ENCODE data around the gene SCN1A. TPM values are rescaled to one million over a fixed set of nuclear protein-coding genes. Genes with fewer than 3 reads are reported as not detected.

The SCN1A gene
- polyA plus RNA-seq (2012; ENCODE audit: low read depth, missing spikeins), result 0.09 TPM

DNA sequence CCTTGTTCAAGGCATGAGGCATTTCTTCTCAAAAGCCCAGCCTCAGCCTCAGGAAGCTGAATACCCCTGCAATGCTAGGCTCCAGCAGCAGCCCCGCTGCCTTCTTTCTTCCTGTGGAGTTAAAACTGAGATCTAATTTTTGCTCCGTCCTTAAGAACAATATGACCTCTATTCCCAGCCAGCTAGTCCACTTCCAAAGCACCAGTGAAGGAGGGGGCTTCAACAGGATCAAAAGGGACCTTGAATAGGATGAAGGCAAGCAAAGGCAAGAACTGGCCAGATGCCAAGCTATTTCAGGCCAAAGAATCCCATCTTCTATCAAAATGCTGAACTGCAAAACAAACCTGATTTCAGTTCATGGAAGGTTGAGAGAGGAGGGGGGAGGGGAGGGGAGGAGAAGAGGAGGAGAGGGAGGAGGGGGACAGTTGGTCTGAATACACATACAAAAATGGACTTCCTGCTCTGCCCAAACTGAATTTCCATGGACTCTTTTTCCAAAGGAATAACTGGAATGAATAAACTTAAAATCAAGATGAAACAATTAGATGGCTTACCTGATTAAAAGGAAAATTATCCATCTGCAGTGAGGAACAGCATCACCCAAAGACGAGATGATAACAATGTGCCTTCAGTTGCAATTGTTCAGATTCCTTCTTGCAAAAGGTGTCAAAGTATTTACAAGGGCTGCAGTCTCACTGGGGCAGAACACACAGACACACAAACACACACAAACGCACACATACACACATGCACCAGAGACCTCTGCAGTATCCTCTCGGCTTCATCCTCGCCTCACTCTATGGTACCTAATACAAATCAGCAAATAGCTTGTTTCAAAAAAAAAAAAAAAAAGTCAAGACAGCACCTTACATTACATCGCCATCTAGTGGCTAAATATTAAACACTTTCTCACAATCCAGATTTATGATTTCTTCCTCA is at the start of gene SCN1A:
TSS of gene SCN1A (minus strand) at position 804 of the 939 bp plus-strand sequence. CDS start 54,399 bp downstream, outside the sequence.
- TF ChIP-seq TAF1 (IDR thresholded peaks at IDR 0.05; ENCODE audit: low read depth, low read length) (no peak), POU2F2 (IDR thresholded peaks at IDR 0.05; ENCODE audit: low read depth, low read length) (no peak), SPI1 (IDR thresholded peaks at IDR 0.05; ENCODE audit: low read depth, low read length) (no peak), POLR2AphosphoS5 (IDR thresholded peaks at IDR 0.05; ENCODE audit: low read depth, low read length) (no peak), POLR2A (IDR thresholded peaks at IDR 0.05; ENCODE audit: low read depth, low read length) (no peak), PAX5 (IDR thresholded peaks at IDR 0.05; ENCODE audit: insufficient read depth, low read length, severe bottlenecking) (no peak)
- FAIRE-seq (no peak), DNase-seq (ENCODE audit: insufficient read length, low spot score) (no peak)

DNA sequence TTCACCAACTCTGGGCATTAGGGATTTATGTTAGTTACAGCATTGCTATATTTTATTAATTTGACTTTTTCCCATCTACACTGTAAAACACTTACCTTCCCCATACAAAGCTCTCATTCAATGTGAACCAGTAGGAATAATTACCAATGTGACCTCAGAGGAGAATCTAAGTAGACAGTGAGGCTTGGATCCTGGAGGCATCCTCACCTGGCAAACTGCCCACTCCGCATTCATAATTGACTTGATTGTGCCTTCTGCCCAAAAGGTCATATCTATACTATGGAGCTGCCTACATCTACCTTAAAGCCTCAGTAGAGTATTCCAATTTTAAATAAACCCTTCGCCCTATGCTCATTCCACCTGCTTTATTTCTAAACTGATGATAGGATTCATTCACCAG is 45.4 kb upstream of the SCN1A start:
- TF ChIP-seq POU2F2 (IDR thresholded peaks at IDR 0.05; ENCODE audit: low read depth, low read length) (no peak), SPI1 (IDR thresholded peaks at IDR 0.05; ENCODE audit: low read depth, low read length) (no peak), POLR2AphosphoS5 (IDR thresholded peaks at IDR 0.05; ENCODE audit: low read depth, low read length) (no peak), POLR2A (IDR thresholded peaks at IDR 0.05; ENCODE audit: low read depth, low read length) (no peak), PAX5 (IDR thresholded peaks at IDR 0.05; ENCODE audit: insufficient read depth, low read length, severe bottlenecking) (no peak), TAF1 (IDR thresholded peaks at IDR 0.05; ENCODE audit: low read depth, low read length) (no peak)
- DNase-seq (ENCODE audit: insufficient read length, low spot score), result no peak
- FAIRE-seq, result no peak

DNA sequence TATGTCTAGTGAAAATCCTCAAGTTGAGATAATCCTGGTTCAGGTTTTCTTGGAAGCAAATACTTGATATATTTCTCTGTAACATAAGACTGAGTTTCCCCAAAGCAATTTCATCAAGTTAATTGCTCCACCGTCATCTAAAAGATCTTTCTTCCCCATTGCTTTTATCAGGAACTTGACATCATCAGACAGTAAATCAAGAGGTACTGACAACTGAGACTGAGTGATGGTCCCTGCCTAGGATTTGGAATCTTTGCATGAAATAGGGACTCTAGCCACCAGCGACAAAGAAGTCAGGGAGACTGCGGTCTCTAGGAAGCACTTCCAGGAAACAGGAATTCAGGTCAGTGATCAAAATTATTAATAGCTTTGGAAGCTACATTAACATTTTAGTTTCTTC is 43.4 kb upstream of the SCN1A start:
- TF ChIP-seq PAX5 (IDR thresholded peaks at IDR 0.05; ENCODE audit: insufficient read depth, low read length, severe bottlenecking), result no peak
- TF ChIP-seq POLR2AphosphoS5 (IDR thresholded peaks at IDR 0.05; ENCODE audit: low read depth, low read length), result no peak
- no peak for TF ChIP-seq POU2F2 (IDR thresholded peaks at IDR 0.05; ENCODE audit: low read depth, low read length)
- TF ChIP-seq TAF1 (IDR thresholded peaks at IDR 0.05; ENCODE audit: low read depth, low read length), result no peak
- TF ChIP-seq POLR2A (IDR thresholded peaks at IDR 0.05; ENCODE audit: low read depth, low read length), result no peak
- no peak for TF ChIP-seq SPI1 (IDR thresholded peaks at IDR 0.05; ENCODE audit: low read depth, low read length)
- FAIRE-seq, result no peak
- no peak for DNase-seq (ENCODE audit: insufficient read length, low spot score)

DNA sequence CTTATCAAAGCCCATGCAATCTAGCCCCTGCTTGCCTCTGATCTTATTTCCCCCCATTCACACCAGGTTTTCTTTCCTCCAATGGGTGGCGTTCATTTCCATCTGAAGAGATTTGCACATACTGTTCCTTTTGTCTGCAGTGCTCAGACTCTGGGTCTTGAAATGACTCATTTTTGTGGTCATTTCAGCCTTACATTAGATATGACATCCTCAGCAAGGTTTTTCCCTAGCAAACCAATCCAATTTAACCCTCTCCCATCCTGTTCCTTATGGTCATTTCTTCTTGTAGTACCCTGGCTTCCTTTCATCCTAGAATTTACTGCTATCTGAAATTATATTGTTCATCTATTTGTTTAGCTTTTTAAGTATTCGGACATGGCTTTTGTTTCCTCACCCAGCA is 42.5 kb upstream of the SCN1A start:
- FAIRE-seq (no peak), DNase-seq (ENCODE audit: insufficient read length, low spot score) (no peak)
- TF ChIP-seq POLR2A (IDR thresholded peaks at IDR 0.05; ENCODE audit: low read depth, low read length) (no peak), TAF1 (IDR thresholded peaks at IDR 0.05; ENCODE audit: low read depth, low read length) (no peak), SPI1 (IDR thresholded peaks at IDR 0.05; ENCODE audit: low read depth, low read length) (no peak), POLR2AphosphoS5 (IDR thresholded peaks at IDR 0.05; ENCODE audit: low read depth, low read length) (no peak), POU2F2 (IDR thresholded peaks at IDR 0.05; ENCODE audit: low read depth, low read length) (no peak), PAX5 (IDR thresholded peaks at IDR 0.05; ENCODE audit: insufficient read depth, low read length, severe bottlenecking) (no peak)

DNA sequence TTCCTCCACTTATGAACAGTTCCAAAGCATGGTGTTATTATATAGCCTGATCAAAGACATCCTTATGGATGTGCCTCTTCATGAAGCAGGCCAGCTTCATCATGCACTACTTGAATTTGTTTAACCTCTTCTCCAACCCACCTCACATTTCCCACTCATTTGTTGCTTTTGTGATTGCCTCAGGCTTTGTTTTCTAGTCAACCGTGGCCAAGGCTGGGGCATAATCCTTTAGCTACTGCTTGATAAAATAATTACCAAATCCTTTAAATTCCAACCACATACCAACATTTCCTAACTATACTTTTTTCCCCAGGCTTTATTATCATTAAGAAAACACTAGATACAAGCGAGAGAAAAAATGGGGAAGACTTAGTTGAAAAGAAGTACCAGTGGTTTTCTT is 39.6 kb upstream of the SCN1A start:
- no peak for FAIRE-seq
- TF ChIP-seq PAX5 (IDR thresholded peaks at IDR 0.05; ENCODE audit: insufficient read depth, low read length, severe bottlenecking) (no peak), TAF1 (IDR thresholded peaks at IDR 0.05; ENCODE audit: low read depth, low read length) (no peak), POU2F2 (IDR thresholded peaks at IDR 0.05; ENCODE audit: low read depth, low read length) (no peak), POLR2AphosphoS5 (IDR thresholded peaks at IDR 0.05; ENCODE audit: low read depth, low read length) (no peak), SPI1 (IDR thresholded peaks at IDR 0.05; ENCODE audit: low read depth, low read length) (no peak), POLR2A (IDR thresholded peaks at IDR 0.05; ENCODE audit: low read depth, low read length) (no peak)
- DNase-seq (ENCODE audit: insufficient read length, low spot score), result no peak

DNA sequence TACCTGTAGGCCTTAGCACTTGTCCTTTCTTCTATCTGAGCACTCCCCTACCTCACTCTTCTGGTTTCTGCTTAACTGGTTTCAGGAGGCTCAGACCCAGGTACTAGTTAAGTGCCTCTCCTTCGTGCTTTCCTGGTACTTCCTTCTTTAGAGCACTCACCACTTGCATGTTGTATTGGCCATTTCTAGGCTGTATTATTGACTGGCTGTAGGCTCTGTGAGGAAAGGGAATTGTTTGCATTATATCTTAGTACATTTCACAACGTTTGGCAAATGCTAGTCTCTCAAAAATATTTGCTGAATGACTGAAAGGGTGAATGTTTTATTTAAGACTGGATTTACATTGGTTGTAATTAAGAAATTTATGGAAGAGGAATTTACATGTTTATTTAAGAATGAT is 36.0 kb upstream of the SCN1A start:
- FAIRE-seq, result no peak
- TF ChIP-seq POU2F2 (IDR thresholded peaks at IDR 0.05; ENCODE audit: low read depth, low read length) (no peak), POLR2AphosphoS5 (IDR thresholded peaks at IDR 0.05; ENCODE audit: low read depth, low read length) (no peak), TAF1 (IDR thresholded peaks at IDR 0.05; ENCODE audit: low read depth, low read length) (no peak), PAX5 (IDR thresholded peaks at IDR 0.05; ENCODE audit: insufficient read depth, low read length, severe bottlenecking) (no peak), POLR2A (IDR thresholded peaks at IDR 0.05; ENCODE audit: low read depth, low read length) (no peak), SPI1 (IDR thresholded peaks at IDR 0.05; ENCODE audit: low read depth, low read length) (no peak)
- DNase-seq (ENCODE audit: insufficient read length, low spot score), result no peak

DNA sequence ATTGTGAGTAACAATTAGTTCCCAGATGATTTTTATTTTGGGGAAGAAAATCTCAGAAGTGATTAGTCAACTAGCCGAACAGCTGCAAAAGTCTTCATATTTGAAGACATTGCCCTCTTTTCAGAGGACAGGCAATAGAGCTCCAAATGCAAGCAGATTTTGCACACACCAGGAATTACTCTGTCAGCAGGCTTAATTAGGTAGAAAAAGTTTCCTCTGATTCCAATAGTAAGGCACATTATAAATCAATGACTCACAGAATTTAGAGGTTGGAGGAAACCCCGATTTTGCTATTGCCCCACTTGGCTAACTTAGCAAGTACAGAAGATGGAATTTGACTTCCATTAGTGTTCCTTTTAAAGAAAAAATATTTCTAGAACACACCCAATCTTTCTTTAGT is 30.7 kb upstream of the SCN1A start:
- FAIRE-seq (no peak), DNase-seq (ENCODE audit: insufficient read length, low spot score) (no peak)
- TF ChIP-seq POLR2A (IDR thresholded peaks at IDR 0.05; ENCODE audit: low read depth, low read length), result no peak
- no peak for TF ChIP-seq POU2F2 (IDR thresholded peaks at IDR 0.05; ENCODE audit: low read depth, low read length)
- no peak for TF ChIP-seq SPI1 (IDR thresholded peaks at IDR 0.05; ENCODE audit: low read depth, low read length)
- no peak for TF ChIP-seq PAX5 (IDR thresholded peaks at IDR 0.05; ENCODE audit: insufficient read depth, low read length, severe bottlenecking)
- TF ChIP-seq POLR2AphosphoS5 (IDR thresholded peaks at IDR 0.05; ENCODE audit: low read depth, low read length), result no peak
- no peak for TF ChIP-seq TAF1 (IDR thresholded peaks at IDR 0.05; ENCODE audit: low read depth, low read length)

DNA sequence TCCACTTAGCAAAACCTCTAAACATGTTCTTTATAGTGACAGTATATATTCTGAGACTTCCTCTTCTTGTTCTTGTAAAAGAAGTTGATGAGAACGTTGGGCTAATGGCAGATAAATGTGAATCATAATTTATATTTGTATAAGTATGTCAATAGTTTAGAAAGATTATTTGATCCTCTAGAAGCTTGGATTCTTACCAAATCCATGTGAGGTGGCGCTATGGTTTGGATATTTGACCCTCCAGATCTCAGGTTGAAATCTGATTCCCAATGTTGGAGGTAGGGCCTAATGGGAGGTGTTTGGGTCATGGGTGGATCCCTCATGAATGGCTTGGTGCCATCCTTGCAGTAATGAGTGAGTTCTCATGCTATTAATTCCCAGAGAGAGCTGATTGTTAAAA is 29.8 kb upstream of the SCN1A start:
- TF ChIP-seq POU2F2 (IDR thresholded peaks at IDR 0.05; ENCODE audit: low read depth, low read length), result no peak
- DNase-seq (ENCODE audit: insufficient read length, low spot score) (no peak), FAIRE-seq (no peak)

DNA sequence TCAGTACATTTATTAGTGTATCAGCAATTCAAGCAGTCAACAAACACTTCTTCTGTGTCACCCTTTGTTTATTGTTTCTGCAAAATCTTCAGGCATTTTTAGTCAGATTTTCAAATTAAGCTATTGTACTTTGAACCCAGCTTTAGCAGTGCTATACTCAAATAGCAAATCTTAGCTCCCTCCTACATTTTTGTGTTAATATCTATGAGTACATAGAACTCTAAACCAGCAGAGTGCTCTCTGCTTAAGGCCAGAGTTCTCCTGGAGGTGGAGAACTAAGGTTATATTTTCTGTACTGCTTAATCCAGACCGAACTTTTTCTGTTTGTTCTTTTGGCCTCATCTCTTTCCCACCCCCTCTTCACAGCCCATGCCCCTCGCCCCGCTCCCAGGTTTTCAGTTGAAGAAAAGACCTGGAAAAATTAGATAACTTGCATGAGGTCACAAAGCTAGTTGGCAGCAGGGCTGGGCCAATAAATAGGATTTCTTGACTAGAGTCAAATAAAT is 29.2 kb upstream of the SCN1A start:
- TF ChIP-seq PAX5 (IDR thresholded peaks at IDR 0.05; ENCODE audit: insufficient read depth, low read length, severe bottlenecking) (no peak), POLR2A (IDR thresholded peaks at IDR 0.05; ENCODE audit: low read depth, low read length) (no peak), POU2F2 (IDR thresholded peaks at IDR 0.05; ENCODE audit: low read depth, low read length) (no peak), POLR2AphosphoS5 (IDR thresholded peaks at IDR 0.05; ENCODE audit: low read depth, low read length) (no peak), SPI1 (IDR thresholded peaks at IDR 0.05; ENCODE audit: low read depth, low read length) (no peak), TAF1 (IDR thresholded peaks at IDR 0.05; ENCODE audit: low read depth, low read length) (no peak)
- DNase-seq (ENCODE audit: insufficient read length, low spot score) (no peak), FAIRE-seq (no peak)
